NCI-H1417 treated with DMSO at 0.1 percent for 48 hours (cell line): Measurements from ENCODE around the gene PIERCE2.
"Not testable (repeated sequence)": the region's sequence is repeated elsewhere in the genome, so short reads cannot be mapped to it uniquely, and the experiment has no call there.

Experiments used
- DNase-seq: peaks from one replicate; lab custom pipeline; 2025; lab: John Stamatoyannopoulos, UW

PIERCE2 gene, protein sequence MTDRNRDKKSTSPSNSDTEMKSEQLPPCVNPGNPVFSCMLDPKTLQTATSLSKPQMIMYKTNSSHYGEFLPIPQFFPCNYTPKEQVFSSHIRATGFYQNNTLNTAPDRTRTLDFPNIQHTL

DNA sequence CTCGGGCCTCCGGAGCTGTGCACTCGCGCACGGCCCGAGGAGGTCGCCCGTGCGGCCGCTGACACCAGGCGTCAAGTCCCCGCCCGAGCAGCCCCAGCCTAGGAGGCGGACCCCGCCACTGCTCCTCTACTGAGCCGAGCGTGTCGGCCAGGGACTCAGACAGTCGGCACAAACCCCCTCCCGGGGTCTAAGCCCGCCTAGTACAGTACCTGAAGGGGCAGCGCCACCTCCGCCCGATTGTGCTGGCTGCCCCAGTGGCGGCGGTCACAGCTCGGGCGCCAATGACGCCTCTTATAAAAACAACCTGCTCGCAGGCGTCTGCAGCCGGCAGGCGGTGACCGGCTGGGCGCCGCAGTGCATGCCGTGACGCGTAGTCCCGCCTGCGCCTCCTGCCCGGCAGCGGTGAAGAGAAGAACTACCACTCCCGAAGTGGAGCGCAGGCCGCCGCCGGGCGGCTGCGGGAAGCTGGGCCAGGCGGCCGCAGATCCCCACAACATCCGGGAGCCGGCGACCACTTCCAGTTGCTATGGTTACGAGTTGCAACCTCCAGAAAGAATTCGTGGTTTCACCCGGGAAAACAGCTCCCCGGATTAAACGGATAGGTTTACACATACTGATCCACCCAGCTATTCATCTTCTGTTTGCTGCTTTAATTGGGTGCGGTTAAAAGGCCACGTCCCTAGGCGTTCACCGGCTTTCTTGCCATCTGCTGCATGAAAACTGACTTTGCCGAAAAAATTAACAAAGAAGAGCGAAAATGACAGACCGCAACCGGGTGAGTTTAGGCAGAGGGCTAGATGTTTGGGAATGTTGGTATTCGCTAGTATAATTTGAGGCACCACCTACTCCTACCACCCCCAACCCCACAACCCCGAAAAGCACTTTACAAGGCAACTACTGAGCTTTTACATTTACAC, at the start of gene PIERCE2, which contains the start of gene CCPG1:
PIERCE2 (plus strand) TSS at position 484 of the 917 bp plus-strand sequence; CDS start at position 758, 274 bp downstream.
CCPG1 (minus strand) TSS at position 348 of the 917 bp plus-strand sequence. CDS start 18,935 bp downstream, outside the sequence.
- peak; percentile 70 for DNase-seq

DNA sequence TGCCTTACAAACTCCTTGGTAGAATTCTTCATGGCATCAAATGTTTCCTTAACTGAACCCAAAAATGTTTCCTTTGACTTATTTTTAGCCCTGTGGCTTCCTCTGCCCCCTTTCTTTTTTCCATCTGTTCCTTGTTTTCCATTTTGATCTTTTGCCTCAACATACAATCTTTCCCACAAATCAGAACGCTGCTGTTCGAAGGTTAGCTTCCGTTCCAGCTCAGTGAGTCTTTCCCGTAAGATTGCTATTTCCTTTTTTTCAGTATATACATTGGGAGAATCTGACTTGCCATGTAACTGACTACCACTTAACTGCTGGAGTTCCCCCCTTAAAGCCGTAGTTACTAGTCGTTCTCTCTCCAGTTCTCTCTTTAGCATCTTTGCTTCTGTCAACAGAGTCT, 48.0 kb upstream of the PIERCE2 start:
- no peak for DNase-seq

DNA sequence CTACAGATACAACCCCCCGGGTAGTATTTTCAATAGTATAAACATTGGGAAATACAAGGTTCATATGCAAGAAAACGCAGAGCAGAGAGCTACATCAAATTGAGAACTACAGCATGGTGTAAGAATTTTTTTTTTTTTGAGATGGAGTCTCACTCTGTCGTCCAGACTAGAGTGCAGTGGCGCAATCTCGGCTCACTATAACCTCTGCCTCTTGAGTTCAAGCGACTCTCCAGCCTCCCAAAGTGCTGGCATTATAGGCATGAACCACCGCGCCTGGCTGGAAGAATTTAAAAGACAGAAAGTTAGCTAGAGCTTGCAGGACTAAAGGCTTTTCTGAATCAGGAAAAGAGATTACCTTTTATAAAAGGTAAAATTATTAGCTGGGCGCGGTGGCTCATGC, 47.2 kb upstream of the PIERCE2 start:
- no peak for DNase-seq

DNA sequence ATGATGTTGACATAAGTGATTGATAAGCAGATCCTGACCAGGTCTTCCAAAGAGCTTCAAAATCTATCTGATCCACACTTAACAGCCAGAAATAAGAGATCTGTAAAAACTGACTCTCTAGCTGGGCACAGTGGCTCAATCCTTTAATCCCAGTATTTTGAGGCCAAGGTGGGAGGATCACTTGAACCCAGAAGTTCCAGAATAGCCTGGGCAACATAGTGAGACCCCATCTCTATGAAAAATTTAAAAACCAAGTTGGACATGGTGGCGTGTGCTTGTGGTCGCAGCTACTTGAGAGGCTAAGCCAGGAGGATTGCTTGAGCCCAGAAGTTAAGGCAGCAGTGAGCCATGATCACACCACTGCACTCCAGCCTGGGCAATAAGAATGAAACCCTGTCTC, 45.7 kb upstream of the PIERCE2 start:
- no peak for DNase-seq

DNA sequence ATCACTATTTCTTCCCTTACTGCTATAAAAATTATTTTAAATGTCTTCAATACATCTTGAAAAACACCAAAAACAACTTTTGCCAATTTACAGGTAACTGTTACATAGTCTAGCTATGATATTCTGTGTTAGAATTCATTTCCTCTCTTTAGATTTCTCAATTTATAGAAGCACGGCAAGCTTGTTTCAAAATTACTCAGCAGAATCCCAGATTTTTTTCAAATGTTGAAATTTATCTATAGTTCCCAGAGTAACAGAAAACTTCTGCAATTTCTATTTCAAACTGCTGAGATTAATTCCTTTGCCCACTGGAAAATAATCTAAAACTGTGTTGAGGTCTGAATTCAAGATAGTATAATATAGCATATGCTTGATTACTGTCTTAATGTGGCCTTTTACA, 41.3 kb upstream of the PIERCE2 start:
- DNase-seq, result no peak

DNA sequence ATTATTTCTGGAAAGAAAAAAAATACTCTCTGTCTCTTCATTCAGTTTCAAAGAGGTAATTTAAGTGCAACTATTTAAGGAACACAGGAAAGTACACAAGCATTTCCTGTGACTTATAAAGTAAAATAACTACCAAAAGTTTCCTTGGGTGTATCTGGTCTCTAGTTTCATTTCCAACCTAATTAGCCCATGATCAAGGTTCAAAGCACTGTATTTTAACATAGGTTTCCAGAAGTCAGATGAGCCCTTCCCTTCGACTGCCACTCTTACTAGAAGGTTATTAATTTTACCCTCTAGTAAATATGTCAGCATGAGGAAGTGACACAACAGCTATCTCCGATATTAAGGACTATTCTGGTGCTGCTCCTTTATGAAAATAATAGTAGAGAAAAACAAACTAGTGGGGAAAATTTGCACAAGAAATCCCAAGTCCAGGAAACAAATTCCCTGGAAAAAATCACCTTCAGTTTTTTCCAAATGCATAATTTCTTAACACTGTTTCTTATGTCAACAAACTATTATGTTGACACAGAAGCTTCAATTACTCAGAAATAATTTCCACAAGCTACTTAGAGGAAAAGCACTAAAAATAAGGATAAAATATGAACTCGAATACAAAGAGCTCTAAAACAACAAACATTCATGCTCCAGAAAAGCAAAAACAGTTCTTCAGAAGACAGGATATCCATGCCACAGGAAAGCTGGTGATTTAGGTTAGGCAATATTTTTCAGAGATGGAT, 35.4 kb upstream of the PIERCE2 start:
- DNase-seq, result no peak

DNA sequence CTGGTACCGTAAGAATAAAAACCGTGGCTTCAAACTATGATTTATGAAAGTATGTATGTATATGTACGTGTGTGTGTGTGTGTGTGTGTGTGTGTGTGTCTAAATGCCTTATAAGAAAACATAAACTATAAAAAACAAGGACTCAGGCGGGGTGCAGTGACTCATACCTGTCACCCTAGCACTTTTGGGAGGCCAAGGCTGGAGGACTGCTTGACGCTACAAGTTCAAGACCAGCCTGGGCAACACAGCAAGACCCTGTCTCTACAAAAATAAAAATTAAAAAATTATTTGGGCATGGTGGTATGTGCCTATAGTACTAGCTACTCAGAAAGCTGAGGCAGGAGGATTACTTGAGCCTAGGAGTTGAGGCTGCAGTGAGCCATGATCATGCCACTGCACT, 29.2 kb upstream of the PIERCE2 start:
- no peak for DNase-seq

DNA sequence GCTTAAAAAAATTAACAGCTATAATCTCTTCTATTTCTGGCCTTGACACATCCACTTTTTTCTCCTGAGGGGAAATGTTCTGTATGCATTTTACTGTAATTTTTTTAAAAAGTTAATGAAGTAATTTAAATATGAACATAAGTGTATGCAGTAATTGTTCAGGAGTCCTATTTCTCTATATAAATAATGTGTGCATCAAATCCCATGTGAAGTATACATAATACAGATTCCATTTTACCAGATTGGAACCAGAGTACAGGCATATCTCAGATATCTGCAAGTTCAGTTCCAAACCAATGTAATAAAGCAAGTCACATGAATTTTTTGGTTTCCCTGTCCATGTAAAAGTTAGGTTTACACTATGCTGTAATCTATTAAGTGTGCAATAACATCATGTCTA, 26.7 kb upstream of the PIERCE2 start:
- DNase-seq, result no peak

DNA sequence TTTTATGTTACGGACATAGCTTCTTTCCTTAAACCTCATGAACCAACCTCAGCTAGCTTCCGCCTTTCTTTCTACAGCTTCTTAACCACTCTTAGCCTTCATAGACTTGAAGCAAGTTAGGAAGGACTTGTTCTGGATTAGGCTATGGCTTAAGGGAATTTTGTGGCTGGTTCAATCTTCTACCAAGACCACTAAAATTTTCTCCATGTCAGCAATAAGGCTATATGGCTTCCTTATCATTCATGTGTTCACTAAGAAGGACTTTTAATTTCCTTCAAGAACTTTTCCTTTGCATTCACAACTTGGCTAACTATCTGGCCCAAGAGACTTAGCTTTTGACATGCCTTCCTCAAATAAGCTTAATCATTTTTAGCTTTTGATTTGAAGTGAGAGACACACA, 24.6 kb upstream of the PIERCE2 start:
- no peak for DNase-seq

DNA sequence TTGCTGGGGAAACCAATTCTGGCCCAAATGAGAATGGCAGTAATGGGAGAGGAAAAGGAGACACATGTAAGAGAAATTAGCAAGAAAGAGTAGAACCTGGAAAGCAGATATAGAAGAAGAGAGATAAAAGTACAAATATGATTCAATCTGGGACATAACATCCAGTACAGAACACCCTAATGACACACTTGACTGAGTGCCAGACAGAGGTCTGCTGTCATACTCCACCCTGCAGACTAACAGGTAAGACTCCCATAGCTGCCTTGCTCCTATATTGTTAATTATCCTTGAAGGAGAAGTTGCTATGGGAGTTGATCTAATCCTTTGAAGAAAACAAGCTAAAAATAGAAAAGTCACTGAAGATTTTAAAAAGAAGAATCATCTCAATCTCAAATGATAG, 21.3 kb upstream of the PIERCE2 start:
- no peak for DNase-seq

DNA sequence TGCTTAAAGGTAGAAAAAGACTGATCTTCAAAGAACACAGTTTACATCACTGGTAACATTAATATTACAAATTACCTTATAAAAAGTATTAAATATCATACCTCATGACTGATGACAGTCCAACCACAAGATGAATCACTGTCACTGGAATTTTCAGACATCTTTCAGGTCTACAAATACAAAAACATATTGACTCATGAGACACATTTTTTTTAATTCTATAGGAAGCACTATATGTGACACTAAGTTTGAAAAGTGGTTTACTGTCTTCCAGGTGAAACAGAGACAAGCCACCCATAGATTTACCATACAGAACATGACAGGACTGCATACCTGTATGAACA, 19.1 kb upstream of the PIERCE2 start:
- no peak for DNase-seq

DNA sequence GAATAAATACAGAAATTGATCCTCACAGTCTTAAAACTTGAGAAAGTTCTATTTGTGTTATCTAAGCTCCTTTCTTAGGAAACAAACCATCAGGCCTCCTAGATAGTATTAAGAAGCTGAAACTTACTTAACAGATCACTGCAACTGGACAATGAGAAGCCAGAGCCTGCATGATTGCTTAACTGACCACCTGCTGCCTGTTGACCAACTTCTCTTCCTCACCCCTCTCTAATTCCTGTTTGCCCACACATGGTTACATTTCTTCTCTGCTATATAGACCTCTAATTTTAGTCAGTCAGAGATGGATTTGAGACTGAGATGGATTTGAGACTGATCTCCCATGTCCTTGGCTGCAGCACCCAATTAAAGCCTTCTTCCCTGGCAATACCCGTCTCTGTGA, 13.6 kb upstream of the PIERCE2 start:
- no peak for DNase-seq

DNA sequence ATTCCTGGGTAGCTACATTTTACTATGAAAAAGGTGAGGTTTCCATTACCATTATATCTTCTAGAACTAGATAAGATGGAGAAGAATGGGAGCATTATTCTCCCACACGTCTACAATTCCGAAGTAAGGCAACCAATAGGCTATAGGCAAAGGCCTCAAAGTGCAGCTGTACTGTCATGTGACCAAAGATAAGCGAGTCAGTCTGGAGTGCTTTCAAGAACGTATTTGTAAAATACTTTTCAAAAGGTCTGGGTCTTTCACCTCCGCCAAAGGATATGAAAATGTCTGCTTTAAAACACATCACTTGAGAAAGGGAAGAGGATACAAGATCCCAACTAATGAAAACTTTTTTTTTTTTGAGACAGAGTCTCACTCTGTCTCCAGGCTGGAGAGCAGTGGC, 10.1 kb upstream of the PIERCE2 start:
- DNase-seq, result no peak

DNA sequence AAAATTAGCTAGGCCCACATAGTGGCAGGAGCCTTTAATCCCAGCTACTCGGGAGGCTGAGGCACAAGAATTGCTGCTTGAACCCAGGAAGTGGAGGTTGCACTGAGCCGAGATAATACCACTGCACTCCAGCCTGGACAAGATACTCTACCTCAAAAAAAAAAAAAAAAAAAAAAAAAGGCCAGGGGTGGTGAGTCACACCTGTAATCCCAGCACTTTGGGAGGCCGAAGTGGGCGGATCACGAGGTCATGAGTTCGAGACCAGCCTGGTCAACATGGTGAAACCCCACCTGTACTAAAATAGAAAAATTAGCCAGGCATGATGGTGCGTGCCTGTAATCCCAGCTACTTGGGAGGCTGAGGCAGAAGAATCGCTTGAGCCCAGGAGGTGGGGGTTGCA, 8.2 kb upstream of the PIERCE2 start:
- DNase-seq, result not testable (repeated sequence)

DNA sequence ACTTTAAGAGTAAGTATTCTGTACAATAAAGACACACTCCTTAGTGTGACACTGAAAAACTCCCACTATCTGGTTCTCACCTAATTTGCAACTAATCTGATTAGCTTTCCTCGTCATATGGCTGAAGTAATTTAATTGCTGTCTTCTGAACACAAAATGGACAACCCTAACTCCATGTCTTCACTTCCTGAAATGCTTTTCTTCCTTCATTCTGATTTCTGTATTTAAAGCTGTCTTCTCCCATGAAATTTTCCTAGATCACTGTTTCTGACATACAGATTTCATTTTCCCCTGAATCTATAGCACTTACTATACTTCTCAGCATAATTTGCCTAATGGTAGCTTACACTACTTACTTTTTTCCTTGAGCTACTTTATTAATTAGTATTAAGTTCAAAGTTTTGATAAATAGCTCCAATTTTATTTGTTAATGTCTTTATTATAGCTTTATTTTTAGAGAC, 6.5 kb upstream of the PIERCE2 start:
- no peak for DNase-seq

DNA sequence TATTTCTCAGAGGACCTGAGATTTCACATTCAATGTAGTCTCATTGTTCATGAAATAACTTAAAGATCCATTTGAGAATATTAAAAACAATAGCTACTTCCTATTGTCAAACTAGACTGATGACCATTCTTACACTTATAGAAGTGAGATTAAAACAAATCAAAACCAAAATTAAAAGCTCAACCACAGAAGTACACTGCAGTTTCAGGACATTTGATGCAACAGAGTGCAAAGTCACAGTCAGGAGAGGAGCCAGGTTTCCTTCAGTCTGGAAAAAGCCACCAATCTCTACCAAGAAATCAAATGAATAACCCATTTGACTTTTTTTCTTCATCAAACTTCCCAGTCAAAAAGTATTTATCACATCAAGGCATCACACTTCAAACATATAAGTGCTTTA, 5.6 kb upstream of the PIERCE2 start:
- no peak for DNase-seq

DNA sequence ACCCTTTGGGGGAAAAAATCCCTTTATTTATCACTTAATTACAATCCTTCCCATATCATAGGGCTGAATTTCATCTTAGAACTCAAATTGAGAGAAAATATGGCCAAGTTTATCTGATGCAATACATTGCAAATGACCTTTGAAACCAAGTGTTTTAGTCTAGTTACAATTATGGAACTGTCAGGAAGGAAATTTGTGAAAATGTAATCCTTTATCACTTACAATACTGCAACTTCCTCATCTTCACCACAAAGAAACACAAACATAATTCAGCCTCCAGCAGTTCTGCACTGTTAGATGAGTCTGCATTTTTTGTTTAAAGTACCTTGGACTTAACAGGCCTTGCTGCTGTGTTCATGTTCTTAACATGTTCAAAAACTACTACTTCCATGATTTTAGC, 4.8 kb upstream of the PIERCE2 start:
- no peak for DNase-seq

DNA sequence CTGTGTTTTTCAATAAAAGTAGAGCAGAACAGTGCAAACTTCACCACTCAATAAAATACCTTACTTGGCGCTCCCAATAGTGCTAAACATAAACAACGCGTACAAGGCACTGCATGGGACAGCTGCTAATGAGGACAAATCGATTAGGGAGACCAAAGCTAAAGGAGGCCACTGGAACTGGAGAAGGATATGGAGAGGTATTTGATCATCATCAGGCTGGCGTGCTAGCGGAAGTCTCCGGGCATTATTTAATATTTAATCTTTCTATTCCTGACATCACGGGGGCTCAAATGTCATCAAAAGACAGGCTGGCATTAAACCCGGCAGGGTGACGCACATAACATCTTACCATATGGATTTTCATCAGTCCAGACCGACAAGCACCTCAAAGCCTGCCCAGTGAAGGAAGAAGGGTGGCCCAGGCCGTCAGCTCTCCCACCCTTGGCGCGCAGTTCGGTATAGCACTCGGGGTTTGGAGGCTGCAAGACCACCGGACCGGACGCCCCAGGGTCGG, 740 bp upstream of the PIERCE2 start:
- no peak for DNase-seq

DNA sequence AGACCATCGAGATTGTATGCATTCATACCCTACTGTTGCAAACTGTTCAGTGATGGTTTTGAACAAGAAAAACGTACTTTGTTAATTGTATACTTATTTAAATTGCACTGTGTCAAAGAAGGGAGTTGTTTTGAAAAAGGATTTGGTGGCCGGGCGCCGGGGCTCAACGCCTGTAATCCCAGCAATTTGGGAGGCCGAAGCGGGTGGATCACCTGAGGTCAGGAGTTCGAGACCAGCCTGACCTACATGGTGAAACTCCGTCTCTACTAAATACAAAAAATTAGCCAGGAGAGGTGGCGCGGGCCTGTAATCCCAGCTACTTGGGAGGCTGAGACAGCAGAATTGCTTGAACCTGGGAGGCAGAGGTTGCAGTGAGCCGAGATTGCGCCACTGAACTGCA, 681 bp downstream of the PIERCE2 start:
- DNase-seq, result not testable (repeated sequence)

DNA sequence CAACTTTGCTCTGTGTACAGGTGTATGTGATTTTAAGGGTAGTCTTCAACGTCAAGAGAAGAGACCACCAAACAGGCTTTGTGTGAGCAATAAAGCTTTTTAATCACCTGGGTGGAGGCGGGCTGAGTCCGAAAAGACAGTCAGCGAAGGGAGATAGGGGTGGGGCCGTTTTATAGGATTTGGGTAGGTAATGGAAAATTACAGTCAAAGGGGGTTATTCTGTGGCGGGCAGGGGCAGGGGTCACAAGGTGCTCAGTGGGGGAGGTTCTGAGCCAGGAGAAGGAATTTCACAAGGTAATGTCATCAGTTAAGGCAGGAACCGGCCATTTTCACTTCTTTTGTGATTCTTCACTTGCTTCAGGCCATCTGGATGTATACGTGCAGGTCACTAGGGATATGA, 9.4 kb downstream of the PIERCE2 start:
- DNase-seq, result not testable (repeated sequence)

DNA sequence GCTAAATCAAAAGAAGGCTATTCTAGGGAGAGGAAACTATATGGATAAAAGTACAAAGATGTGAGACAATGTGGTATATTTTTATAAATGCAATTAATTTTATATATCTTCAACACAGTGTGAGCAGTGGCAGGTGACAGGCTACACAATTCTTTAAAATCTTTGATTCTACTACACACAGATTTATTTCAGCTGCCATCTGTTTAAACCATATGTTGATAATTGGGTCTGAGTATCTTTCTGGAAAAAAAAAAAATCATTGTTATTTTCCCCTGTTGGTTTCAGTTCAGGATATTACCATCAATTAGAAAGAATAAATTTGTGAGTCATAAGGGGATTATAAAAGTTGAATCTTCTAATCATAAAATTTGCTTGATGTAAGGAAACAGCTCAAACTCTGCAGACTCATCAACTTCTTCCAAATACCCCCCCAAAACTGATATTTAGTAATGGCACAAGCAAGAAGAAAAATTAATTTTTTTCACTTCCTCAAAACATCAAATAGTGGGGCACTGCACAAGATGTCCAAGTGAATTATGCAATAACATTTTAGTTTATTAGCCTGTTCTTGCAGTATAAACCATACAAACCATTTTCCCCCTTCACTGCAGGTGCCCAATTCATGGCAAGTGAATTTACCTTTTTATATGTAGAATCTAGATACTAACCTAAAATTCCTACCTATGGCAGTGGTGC, 12.0 kb downstream of the PIERCE2 start:
- no peak for DNase-seq

DNA sequence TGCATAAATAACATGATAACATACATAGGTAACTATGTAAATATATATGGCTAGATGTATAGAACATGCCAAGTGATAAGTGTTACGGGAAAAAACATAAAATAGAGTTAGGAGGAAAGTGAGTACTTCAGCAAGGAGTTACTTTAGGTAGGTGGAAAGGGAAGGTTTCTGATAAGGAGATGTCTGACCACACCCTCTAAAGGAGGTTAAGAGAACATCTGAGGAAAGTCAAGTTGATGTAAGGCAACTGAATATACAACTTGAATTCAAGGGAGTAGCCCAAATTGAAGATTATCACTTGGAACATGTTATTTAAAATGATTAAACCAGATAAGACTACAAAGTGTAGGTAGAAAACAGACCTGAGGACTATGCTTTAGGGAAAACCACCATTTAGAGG, 13.8 kb downstream of the PIERCE2 start:
- DNase-seq, result no peak
